Upper lobe of left lung (tissue), 4 donors: Measurements from ENCODE around the gene TOX4.

Source experiments
- CTCF ChIP-seq, 6 experiments: fragments of 450-650 bp in 4 of 6; fragments of 200-600 bp in 2 of 6; sonication (generic) in 2 of 6; IDR thresholded peaks; one replicate each; pipeline ENCODE4 v1.5.1; 2016 to 2019; ENCODE audit warnings: antibody characterized with exemption in 6 of 6
- POLR2A ChIP-seq, 4 donors: fragments of 450-650 bp; IDR thresholded peaks; one replicate each; pipeline ENCODE4 v1.5.1; 2016 to 2017; ENCODE audit warnings: antibody characterized with exemption in 4 of 4, mild to moderate bottlenecking in 2 of 4
- POLR2AphosphoS5 ChIP-seq, 2 donors: sonication (generic); formaldehyde crosslinking; IDR thresholded peaks; one replicate each; pipeline ENCODE4 v1.5.1; 2017; ENCODE audit warnings: antibody characterized with exemption in 2 of 2

- TF ChIP-seq CTCF (IDR thresholded peaks at IDR 0.05): no peak
- TF ChIP-seq POLR2A (IDR thresholded peaks at IDR 0.05): no peak
- no peak for TF ChIP-seq POLR2AphosphoS5 (IDR thresholded peaks at IDR 0.05)
These were observed 45.9 kb upstream of the TOX4 start for GRCh38 chr14:21431126-21431525.
